K562 (cell line): ENCODE results near the gene TMEM163. TPM values are rescaled to one million over a fixed set of nuclear protein-coding genes. Genes with fewer than 3 reads are reported as not detected.

Source experiments
- CEBPG ChIP-seq, 3 experiments: fragments of 200-800 bp in 1 of 3; sonication (Bioruptor generic) in 1 of 3; sonication (generic) in 1 of 3; formaldehyde crosslinking in 1 of 3; IDR thresholded peaks in 2 of 3; conservative IDR thresholded peaks in 1 of 3; 2 replicates each; pipeline versions ENCODE4 v1.6.1 to v1.8.0; 2016 to 2022; ENCODE audit warnings: missing compliant biosample characterization in 2 of 3, missing genetic modification characterization in 2 of 3, mild to moderate bottlenecking in 1 of 3, missing genetic modification reagents in 1 of 3
- E2F8 ChIP-seq: fragments of 450-650 bp; IDR thresholded peaks from 2 replicates; pipeline ENCODE4 v1.7.1; 2018; ENCODE audit warnings: mild to moderate bottlenecking, low read depth; ENCODE audit not compliant: partially characterized antibody
- HBP1 ChIP-seq: fragments of 450-650 bp; formaldehyde crosslinking; IDR thresholded peaks from 2 replicates; pipeline ENCODE4 v1.4.0; 2022; ENCODE audit warnings: missing genetic modification characterization
- RBBP5 ChIP-seq: fragments of 200-600 bp; sonication (generic); IDR thresholded peaks from 2 replicates; pipeline ENCODE4 v1.6.1; 2012; ENCODE audit warnings: borderline replicate concordance, mild to moderate bottlenecking, low read length, control low read depth, inconsistent platforms; ENCODE audit not compliant: insufficient read depth, poor library complexity, severe bottlenecking
- RBM14 ChIP-seq: fragments of 200-400 bp; formaldehyde crosslinking; IDR thresholded peaks from 2 replicates; pipeline ENCODE4 v1.6.1; 2018; ENCODE audit warnings: low read depth, mild to moderate bottlenecking, low read length, moderate library complexity, borderline replicate concordance; ENCODE audit not compliant: insufficient read depth
- ZNF696 ChIP-seq: fragments of 250-450 bp; sonication (Bioruptor Pico); conservative IDR thresholded peaks from 2 replicates; pipeline ENCODE4 v1.4.0; 2020; ENCODE audit warnings: mild to moderate bottlenecking, moderate library complexity
- polyA plus RNA-seq, 8 experiments: library from polyadenylated mRNA; depleted of rRNA in 4 of 8; stranded (reverse) in 5 of 8; unstranded in 3 of 8; fragments of >200 nt; fragmentation: Nextera tagmentation in 2 of 8; fragmentation: Illumina TruSeq in 1 of 8; extraction: Ambion mirVana in 2 of 8; extraction: Trizol in 1 of 8; gene quantifications; 2 replicates each; pipeline versions ENCODE4 v1.2.1 to v1.2.3, GENCODE V29; 2011 to 2014; ENCODE audit warnings: inconsistent platforms in 1 of 8, missing spikeins in 1 of 8
- total RNA-seq, 7 experiments: library from RNA; depleted of rRNA in 6 of 7; stranded (reverse); fragments of >200 nt in 6 of 7; fragmentation: Illumina TruSeq in 2 of 7; extraction: Trizol in 2 of 7; gene quantifications; 2 replicates each; pipeline versions ENCODE4 v1.2.1 to v1.2.3, GENCODE V29; 2011 to 2021; ENCODE audit warnings: low replicate concordance in 1 of 7

TMEM163 gene
- total and polyA plus RNA-seq, 9 of the 15 experiments (the other 6 are each of a cell fraction or from before 2014, with no cell fraction given), result 0.04 to 0.68 (median 0.16) TPM; not detected in 3

GRCh38 chr2:134712299-134712698 is 6.5 kb downstream of the TMEM163 start (continued):
- TF ChIP-seq E2F8, result no peak
- no peak for TF ChIP-seq ZNF696 (CRISPR knock-in tag)
- no peak for TF ChIP-seq RBM14
- TF ChIP-seq HBP1 (CRISPR knock-in tag), result no peak
- TF ChIP-seq CEBPG (CRISPR knock-in tag; IDR thresholded peaks at IDR 0.05), result no peak
- TF ChIP-seq CEBPG (tag; conservative IDR thresholded peaks at IDR 0.05 in 1 of 2, IDR thresholded peaks at IDR 0.05 in 1 of 2), result peak; percentile 33 to 72; a peak in 3 of 4 replicates
- no peak for TF ChIP-seq RBBP5
